ENCODE results near the gene KPNA1.

The KPNA1 gene

GRCh38 chr3:122406198-122406597 lies 108.5 kb downstream of the KPNA1 start:
- no peak for TF ChIP-seq CTCF (IDR thresholded peaks at IDR 0.05; ENCODE audit: poor library complexity, severe bottlenecking)
- Histone ChIP-seq H3K36me3 (ENCODE audit: low read depth) (peaks cover 72% of the 10 kb centered on the region), H3K27ac (ENCODE audit: poor library complexity, severe bottlenecking) (no peak overlapping the region)

GRCh38 chr3:122405015-122405414 lies 109.7 kb downstream of the KPNA1 start:
- no peak overlapping the region for H3K4me3 ChIP-seq (ENCODE audit: severe bottlenecking)
- H3K36me3 ChIP-seq (ENCODE audit: low read depth), result peaks cover 60% of the 10 kb centered on the region
- ATAC-seq (ENCODE audit: low read depth) (no peak), DNase-seq (ENCODE audit: low spot score) (no peak)
- no peaks in the 10 kb centered on the region for H3K9me3 ChIP-seq (ENCODE audit: severe bottlenecking)
- H3K4me1 ChIP-seq (ENCODE audit: insufficient read depth, poor library complexity, severe bottlenecking), result no peaks in the 10 kb centered on the region
- no peak for TF ChIP-seq CTCF (IDR thresholded peaks at IDR 0.05; ENCODE audit: poor library complexity, severe bottlenecking)
- no peak overlapping the region for H3K27ac ChIP-seq (ENCODE audit: poor library complexity, severe bottlenecking)
- H3K27me3 ChIP-seq (ENCODE audit: insufficient read depth, poor library complexity, severe bottlenecking), result no peaks in the 10 kb centered on the region

More at GRCh38 chr3:122406198-122406597, 108.5 kb downstream of the KPNA1 start:
- ATAC-seq (ENCODE audit: low read depth) (no peak), DNase-seq (ENCODE audit: low spot score) (no peak)
- Histone ChIP-seq H3K27me3 (ENCODE audit: insufficient read depth, poor library complexity, severe bottlenecking) (no peaks in the 10 kb centered on the region), H3K4me1 (ENCODE audit: insufficient read depth, poor library complexity, severe bottlenecking) (peaks cover 6% of the 10 kb centered on the region), H3K9me3 (ENCODE audit: severe bottlenecking) (no peaks in the 10 kb centered on the region), H3K4me3 (ENCODE audit: severe bottlenecking) (no peak overlapping the region)

- DNase-seq (ENCODE audit: low spot score), result no peak
- Histone ChIP-seq H3K27me3 (ENCODE audit: insufficient read depth, poor library complexity, severe bottlenecking) (no peaks in the 10 kb centered on the region), H3K36me3 (ENCODE audit: low read depth) (peaks cover 46% of the 10 kb centered on the region), H3K27ac (ENCODE audit: poor library complexity, severe bottlenecking) (no peak overlapping the region), H3K4me3 (ENCODE audit: severe bottlenecking) (no peak overlapping the region), H3K9me3 (ENCODE audit: severe bottlenecking) (no peaks in the 10 kb centered on the region), H3K4me1 (ENCODE audit: insufficient read depth, poor library complexity, severe bottlenecking) (no peaks in the 10 kb centered on the region)
- no peak; the same call in 2 of the 3 replicates for ATAC-seq (ENCODE audit: low read depth)
- TF ChIP-seq CTCF (IDR thresholded peaks at IDR 0.05; ENCODE audit: poor library complexity, severe bottlenecking), result no peak
Measured at GRCh38 chr3:122403489-122403888, 111.2 kb downstream of the KPNA1 start.

- no peaks in the 10 kb centered on the region for H3K27me3 ChIP-seq (ENCODE audit: insufficient read depth, poor library complexity, severe bottlenecking)
- H3K4me3 ChIP-seq (ENCODE audit: severe bottlenecking), result no peak overlapping the region
- ATAC-seq (ENCODE audit: low read depth) (no peak), DNase-seq (ENCODE audit: low spot score) (no peak)
- no peak overlapping the region for H3K27ac ChIP-seq (ENCODE audit: poor library complexity, severe bottlenecking)
- TF ChIP-seq CTCF (IDR thresholded peaks at IDR 0.05; ENCODE audit: poor library complexity, severe bottlenecking), result no peak
- H3K9me3 ChIP-seq (ENCODE audit: severe bottlenecking), result no peaks in the 10 kb centered on the region
- H3K36me3 ChIP-seq (ENCODE audit: low read depth), result peaks cover 10% of the 10 kb centered on the region
- H3K4me1 ChIP-seq (ENCODE audit: insufficient read depth, poor library complexity, severe bottlenecking), result peaks cover 7% of the 10 kb centered on the region
Measured at GRCh38 chr3:122398920-122399319, 115.8 kb downstream of the KPNA1 start.

GRCh38 chr3:122397201-122397600 lies 117.5 kb downstream of the KPNA1 start:
- ATAC-seq (ENCODE audit: low read depth), result no peak
- DNase-seq (ENCODE audit: low spot score), result no peak
- peaks cover 9% of the 10 kb centered on the region for H3K4me1 ChIP-seq (ENCODE audit: insufficient read depth, poor library complexity, severe bottlenecking)
- no peak overlapping the region for H3K4me3 ChIP-seq (ENCODE audit: severe bottlenecking)
- H3K36me3 ChIP-seq (ENCODE audit: low read depth), result no peaks in the 10 kb centered on the region; the same call in 1 of the 2 replicates
- no peaks in the 10 kb centered on the region for H3K27me3 ChIP-seq (ENCODE audit: insufficient read depth, poor library complexity, severe bottlenecking)
- no peak overlapping the region for H3K27ac ChIP-seq (ENCODE audit: poor library complexity, severe bottlenecking)
- H3K9me3 ChIP-seq (ENCODE audit: severe bottlenecking), result no peaks in the 10 kb centered on the region
- TF ChIP-seq CTCF (IDR thresholded peaks at IDR 0.05; ENCODE audit: poor library complexity, severe bottlenecking), result no peak

All from RWPE2 (cell line).